PC-9 (cell line): Measurements from ENCODE around the gene EVX1. TPM values are rescaled to one million over a fixed set of nuclear protein-coding genes. Genes with fewer than 3 reads are reported as not detected.

Experiments
- BruUV-seq: library from RNA; stranded (reverse); fragments of 400-500 nt; replicated peaks from 2 replicates; lab custom pipeline; 2021; lab: Mats Ljungman, UMichigan
- CTCF ChIA-PET: fragments of 300-600 bp; sonication (Branson Sonifier 250); formaldehyde crosslinking; loops from one replicate; lab custom pipeline; 2022; ENCODE audit warnings: antibody characterized with exemption; lab: Charles Lee
- POLR2A ChIA-PET: fragments of 300-600 bp; sonication (Branson Sonifier 250); formaldehyde crosslinking; loops from one replicate; lab custom pipeline; 2022; ENCODE audit warnings: antibody characterized with exemption; ENCODE audit not compliant: unreplicated experiment; lab: Charles Lee
- DNase-seq, 2 experiments: peaks; one replicate each; pipeline versions ENCODE4 v3.0.0 to v3.0.0-alpha.2; 2015 to 2022; ENCODE audit warnings: mixed read lengths in 1 of 2
- H2AFZ ChIP-seq: fragments of 200-600 bp; sonication (generic); 2 replicates; pipeline ENCODE4 v1.8.1; 2017; ENCODE audit warnings: antibody characterized with exemption
- H3F3A ChIP-seq: fragments of 200-600 bp; sonication (generic); 2 replicates; pipeline ENCODE4 v1.8.1; 2017; ENCODE audit warnings: antibody characterized with exemption, mild to moderate bottlenecking, low read depth; ENCODE audit not compliant: insufficient read depth
- H3K27ac ChIP-seq: fragments of 200-600 bp; sonication (generic); 2 replicates; pipeline ENCODE4 v1.6.1; 2016; ENCODE audit warnings: mixed run types
- H3K27me3 ChIP-seq: fragments of 200-600 bp; sonication (generic); 2 replicates; pipeline ENCODE4 v1.6.1; 2016; ENCODE audit warnings: low read depth, mixed run types; ENCODE audit not compliant: insufficient read depth
- H3K36me3 ChIP-seq: fragments of 200-600 bp; sonication (generic); 2 replicates; pipeline ENCODE4 v1.6.1; 2016; ENCODE audit warnings: low read depth, mixed run types
- H3K4me1 ChIP-seq: fragments of 200-600 bp; sonication (generic); replicated peaks from 2 replicates; pipeline ENCODE4 v1.6.1; 2016; ENCODE audit warnings: mixed run types; ENCODE audit not compliant: insufficient read depth
- H3K4me2 ChIP-seq: fragments of 200-600 bp; sonication (generic); 2 replicates; pipeline ENCODE4 v1.6.1; 2017; ENCODE audit warnings: mixed run types
- H3K4me3 ChIP-seq: fragments of 200-600 bp; sonication (generic); 2 replicates; pipeline ENCODE4 v1.6.1; 2016; ENCODE audit warnings: mixed run types
- H3K79me2 ChIP-seq: fragments of 200-600 bp; sonication (generic); 2 replicates; pipeline ENCODE4 v1.6.1; 2017; ENCODE audit warnings: low read depth, mixed run types
- H3K9me2 ChIP-seq: fragments of 200-600 bp; sonication (generic); 2 replicates; pipeline ENCODE4 v1.8.1; 2017; ENCODE audit warnings: mild to moderate bottlenecking; ENCODE audit not compliant: insufficient read depth
- H3K9me3 ChIP-seq: fragments of 200-600 bp; sonication (generic); 2 replicates; pipeline ENCODE4 v1.8.1; 2016; ENCODE audit warnings: low read depth; ENCODE audit not compliant: insufficient read depth
- H4K20me1 ChIP-seq: fragments of 200-600 bp; sonication (generic); 2 replicates; pipeline ENCODE4 v1.8.1; 2017; ENCODE audit not compliant: insufficient read depth
- CTCF ChIP-seq: fragments of 200-600 bp; sonication (generic); conservative IDR thresholded peaks from 2 replicates; pipeline ENCODE4 v1.6.1; 2017; ENCODE audit warnings: mixed run types, antibody characterized with exemption, mild to moderate bottlenecking, moderate library complexity
- EZH2 ChIP-seq: fragments of 200-600 bp; sonication (generic); IDR thresholded peaks from 2 replicates; pipeline ENCODE4 v1.8.0; 2017; ENCODE audit warnings: antibody characterized with exemption, low read depth
- intact Hi-C: fragments of 100-400 bp; cut with micrococcal nuclease; formaldehyde crosslinking; loops from one replicate; pipeline ENCODE4 v1.10.0; 2022; ENCODE audit not compliant: unreplicated experiment
- total RNA-seq: library from RNA; stranded (reverse); gene quantifications from 2 replicates; pipeline ENCODE4 v1.2.3, GENCODE V29; 2021

The EVX1 gene
- total RNA-seq, 1 experiment from 2014 or later: not detected

GRCh38 chr7:27283558-27283957 lies 41.0 kb downstream of the EVX1 start:
- H3K4me1 ChIP-seq: no peaks in the 10 kb centered on the region
- intact Hi-C loops: no loop called here
- no peaks in the 10 kb centered on the region for H3K79me2 ChIP-seq
- no peaks in the 10 kb centered on the region for H3K36me3 ChIP-seq
- H3K9me2 ChIP-seq: no peaks in the 10 kb centered on the region
- no peaks in the 10 kb centered on the region for H3K27me3 ChIP-seq
- H3K9me3 ChIP-seq: no peaks in the 10 kb centered on the region
- no peaks in the 10 kb centered on the region for H4K20me1 ChIP-seq
- no peak for DNase-seq
- no peak overlapping the region for H3K4me3 ChIP-seq
- no peak overlapping the region for H3K4me2 ChIP-seq
- no peaks in the 10 kb centered on the region for H3F3A ChIP-seq
- H2AFZ ChIP-seq: no peak overlapping the region
- TF ChIP-seq CTCF: no peak
- no peak for TF ChIP-seq EZH2
- POLR2A ChIA-PET: no interaction called here
- BruUV-seq: no TSS peak
- no peak overlapping the region for H3K27ac ChIP-seq
- CTCF ChIA-PET: no interaction called here

- H3K79me2 ChIP-seq: no peaks in the 10 kb centered on the region
- no peaks in the 10 kb centered on the region for H3K36me3 ChIP-seq
- H3K4me1 ChIP-seq: no peaks in the 10 kb centered on the region
- intact Hi-C loops: no loop called here
- CTCF ChIA-PET: no interaction called here
- H2AFZ ChIP-seq: no peak overlapping the region
- no peaks in the 10 kb centered on the region for H3F3A ChIP-seq
- H3K4me2 ChIP-seq: no peak overlapping the region
- no peaks in the 10 kb centered on the region for H3K27me3 ChIP-seq
- H3K9me3 ChIP-seq: 0 out of 2 replicates have a peak, but pooled peaks cover 3% of the 10 kb centered on the region
- POLR2A ChIA-PET: no interaction called here
- BruUV-seq: no TSS peak
- no peak for DNase-seq
- TF ChIP-seq CTCF (no peak), EZH2 (no peak)
- no peaks in the 10 kb centered on the region for H4K20me1 ChIP-seq
- H3K27ac ChIP-seq: no peak overlapping the region
- H3K4me3 ChIP-seq: no peak overlapping the region
- no peaks in the 10 kb centered on the region; the same call in 1 of the 2 replicates for H3K9me2 ChIP-seq
Measured at GRCh38 chr7:27295236-27295635, 52.6 kb downstream of the EVX1 start.

- no peak for DNase-seq
- 0 out of 2 replicates have a peak, but pooled peaks cover 1% of the 10 kb centered on the region for H3K9me3 ChIP-seq
- H2AFZ ChIP-seq: no peak overlapping the region
- no peaks in the 10 kb centered on the region for H3K9me2 ChIP-seq
- no peak overlapping the region for H3K4me2 ChIP-seq
- H3K79me2 ChIP-seq: no peaks in the 10 kb centered on the region
- POLR2A ChIA-PET: interaction anchor here (0.7 kb wide), 1 partner anchor 793 kb away, joined by 7 read pairs; no protein-coding TSS in a partner anchor
- BruUV-seq: no TSS peak
- H4K20me1 ChIP-seq: no peaks in the 10 kb centered on the region
- no peaks in the 10 kb centered on the region for H3K27me3 ChIP-seq
- CTCF ChIA-PET: no interaction called here
- H3K4me3 ChIP-seq: no peak overlapping the region
- TF ChIP-seq CTCF (no peak), EZH2 (no peak)
- no peaks in the 10 kb centered on the region for H3K4me1 ChIP-seq
- H3K36me3 ChIP-seq: no peaks in the 10 kb centered on the region
- no peak overlapping the region for H3K27ac ChIP-seq
- H3F3A ChIP-seq: no peaks in the 10 kb centered on the region
- intact Hi-C loops: no loop called here
Measured at GRCh38 chr7:27297356-27297755, 54.8 kb downstream of the EVX1 start.

Other genes starting within 250 kb of the EVX1 start
- gene HOXA1, start 146.8 kb upstream of the EVX1 start, total RNA-seq: 2.0 and 2.2 TPM in 2 replicates
- 6.1 and 6.5 TPM in 2 replicates for gene HOXA2, start 140.1 kb upstream of the EVX1 start, total RNA-seq
- gene HOXA4, start 112.0 kb upstream of the EVX1 start, total RNA-seq: not detected in 2 replicates
- gene HOXA5, start 99.1 kb upstream of the EVX1 start, total RNA-seq: 0.63 and 1.0 TPM in 2 replicates
- 0.65 and 1.2 TPM in 2 replicates for gene HOXA6, start 95.0 kb upstream of the EVX1 start, total RNA-seq
- 50.5 and 53.1 TPM in 2 replicates for gene HOXA3, start 90.2 kb upstream of the EVX1 start, total RNA-seq
- gene HOXA7, start 86.1 kb upstream of the EVX1 start, total RNA-seq: not detected in 2 replicates
- gene HOXA9, start 77.3 kb upstream of the EVX1 start, total RNA-seq: 1.9 and 2.5 TPM in 2 replicates
- gene HOXA10, start 68.5 kb upstream of the EVX1 start, total RNA-seq: not detected in 2 replicates
- gene HOXA11, start 57.6 kb upstream of the EVX1 start, total RNA-seq: 0.26 and 0.43 TPM in 2 replicates
- gene HOXA13, start 42.7 kb upstream of the EVX1 start, total RNA-seq: 0.35 and 0.40 TPM in 2 replicates